ENCODE data around the gene AAK1. TPM values are rescaled to one million over a fixed set of nuclear protein-coding genes. Genes with fewer than 3 reads are reported as not detected.

The AAK1 gene
- total and polyA plus RNA-seq, 2 of the 13 experiments (the other 11 are each of a cell fraction or from before 2014, with no cell fraction given) = 9.8 to 10.3 TPM

GRCh38 chr2:69452687-69453086 is 190.9 kb downstream of the AAK1 start:
- Histone ChIP-seq H3K9ac (ENCODE audit: insufficient read depth, low read depth, low read length) (no peak overlapping the region), H2AFZ (ENCODE audit: low read length) (no peak overlapping the region), H3K36me3 (replicated peaks in 1 of 2; ENCODE audit: control insufficient read depth in 1 of 2, insufficient read depth in 2 of 2, low read length in 2 of 2) (no peaks in the 10 kb centered on the region), H3K4me3 (replicated peaks in 1 of 3; ENCODE audit: insufficient read depth in 1 of 3, low read depth in 2 of 3, low read length in 3 of 3) (no peak overlapping the region), H4K20me1 (ENCODE audit: insufficient read depth, low read length) (no peaks in the 10 kb centered on the region), H3K27ac (ENCODE audit: extremely low read length, insufficient read depth, low read length) (no peak overlapping the region), H3K27me3 (ENCODE audit: control insufficient read depth in 1 of 2, insufficient read depth in 2 of 2, low read length in 2 of 2) (no peaks in the 10 kb centered on the region), H3K9me3 (ENCODE audit: low read length) (no peaks in the 10 kb centered on the region), H3K79me2 (ENCODE audit: insufficient read depth, low read length) (no peaks in the 10 kb centered on the region), H3K4me2 (ENCODE audit: low read depth, low read length) (no peak overlapping the region), H3K4me1 (ENCODE audit: insufficient read depth, low read length) (0 out of 2 replicates have a peak, but pooled peaks cover 9% of the 10 kb centered on the region)
- POLR2A ChIA-PET = interaction anchor here (2.5 kb wide), 1 partner anchor 15 kb away, joined by 10 read pairs; the partner anchor contains the start of gene NFU1
- DNase-seq (ENCODE audit: low spot score) = no peak
- ATAC-seq = no peak
- FAIRE-seq = no peak
- no TSS peak for BruUV-seq (replicated peaks)
- WGBS (ENCODE audit: low lambda C conversion rate) = 85% methylated on average over 3 of the region's 3 CpGs
- CTCF ChIA-PET (ENCODE audit: low intra/inter-chr PET ratio, low total read pairs) = no interaction called here
- in situ Hi-C loops (cut with HindIII; ENCODE audit: extremely low pct_ligation_motif_present, low pct_unique_long_range_greater_than_20kb) = no loop called here
- intact Hi-C loops (cut with micrococcal nuclease; ENCODE audit: unreplicated experiment) = no loop called here
- TF ChIP-seq MTF1 (CRISPR knock-in tag; IDR thresholded peaks at IDR 0.05) (no peak), ZNF180 (CRISPR knock-in tag; IDR thresholded peaks at IDR 0.05; ENCODE audit: borderline replicate concordance, low read depth) (no peak), ZNF704 (CRISPR knock-in tag; IDR thresholded peaks at IDR 0.05; ENCODE audit: borderline replicate concordance) (no peak), E2F2 (CRISPR knock-in tag; IDR thresholded peaks at IDR 0.05; ENCODE audit: borderline replicate concordance) (no peak), MXD3 (CRISPR knock-in tag; IDR thresholded peaks at IDR 0.05) (no peak), POLR2AphosphoS5 (IDR thresholded peaks at IDR 0.05; ENCODE audit: low read depth, low read length) (no peak), ZNF75D (CRISPR knock-in tag; IDR thresholded peaks at IDR 0.05; ENCODE audit: borderline replicate concordance) (no peak), ZNF724P (CRISPR knock-in tag; IDR thresholded peaks at IDR 0.05; ENCODE audit: borderline replicate concordance) (no peak), CEBPB (IDR thresholded peaks at IDR 0.05; ENCODE audit: borderline replicate concordance, low read depth, low read length) (0 out of 2 replicates have a peak, but pooled peaks have one; percentile 9), ZNF280D (CRISPR knock-in tag; IDR thresholded peaks at IDR 0.05) (no peak), CSRNP2 (CRISPR knock-in tag; conservative IDR thresholded peaks at IDR 0.05; ENCODE audit: low read depth) (no peak), ZNF83 (CRISPR knock-in tag; IDR thresholded peaks at IDR 0.05; ENCODE audit: borderline replicate concordance) (no peak), ZGPAT (CRISPR knock-in tag; IDR thresholded peaks at IDR 0.05) (no peak), CENPT (CRISPR knock-in tag; IDR thresholded peaks at IDR 0.05; ENCODE audit: low read depth) (no peak), ZNF614 (CRISPR knock-in tag; IDR thresholded peaks at IDR 0.05; ENCODE audit: borderline replicate concordance) (no peak), ZNF558 (CRISPR knock-in tag; IDR thresholded peaks at IDR 0.05; ENCODE audit: borderline replicate concordance) (no peak)
